Measurements from ENCODE around the gene DROSHA. TPM values are rescaled to one million over a fixed set of nuclear protein-coding genes. Genes with fewer than 3 reads are reported as not detected.
"Not testable (repeated sequence)": the region's sequence is repeated elsewhere in the genome, so short reads cannot be mapped to it uniquely, and the experiment has no call there.

Gene DROSHA
- 58.3 and 74.7 TPM in 2 replicates for total RNA-seq (2014; rRNA removed; shearing (Covaris generic); ENCODE audit: low replicate concordance)

DNA sequence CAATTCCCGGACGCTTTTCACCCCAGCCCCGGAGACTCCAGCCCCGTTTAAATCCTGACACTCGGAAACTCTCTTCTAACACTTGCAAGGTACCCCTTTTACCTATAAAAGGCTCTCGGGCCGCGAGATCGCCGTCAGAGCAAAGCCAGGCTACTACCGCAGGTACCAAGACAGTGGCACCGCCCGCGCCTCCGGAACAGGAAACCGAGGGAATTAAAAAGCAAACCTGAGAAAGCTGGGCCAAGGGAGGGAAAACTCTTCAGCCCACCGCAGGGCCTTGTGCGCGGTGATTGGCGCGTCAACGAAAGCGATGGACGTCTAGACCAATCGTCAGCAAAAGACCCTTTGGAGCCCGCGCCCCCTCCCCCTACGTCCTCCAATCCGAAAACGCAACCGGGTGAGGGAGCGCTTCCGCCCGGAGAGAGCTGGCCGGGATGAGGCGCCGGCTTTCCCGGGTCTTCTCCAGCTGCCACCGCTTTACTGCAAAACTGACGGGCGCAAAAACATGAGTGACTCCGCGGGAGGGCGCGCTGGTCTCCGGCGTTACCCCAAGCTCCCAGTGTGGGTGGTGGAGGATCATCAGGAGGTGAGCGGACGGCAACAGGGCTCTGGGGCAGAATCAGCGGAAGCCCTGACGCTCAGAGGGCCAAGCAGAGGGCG, at the start of gene DROSHA, which contains the start of gene C5orf22:
DROSHA (minus strand) TSS at position 206 of the 660 bp plus-strand sequence. CDS start 3,034 bp downstream, outside the sequence.
C5orf22 (plus strand) TSS at position 414 of the 660 bp plus-strand sequence; CDS start at position 506, 92 bp downstream.
- peak within 1 kb of the TSS; percentile 74 for H3K27ac ChIP-seq (ENCODE audit: low read length)
- peak; percentile 98 for DNase-seq
- H3K4me2 ChIP-seq (ENCODE audit: low read depth, low read length, poor library complexity, severe bottlenecking): peak within 1 kb of the TSS; percentile 86
- peaks cover 33% of the 10 kb centered on the region for H3K4me1 ChIP-seq (ENCODE audit: low read length)
- no peaks in the 10 kb centered on the region for H3K9me3 ChIP-seq (ENCODE audit: low read length)
- H3K79me2 ChIP-seq (ENCODE audit: low read length): peaks cover 81% of the 10 kb centered on the region
- H3K4me3 ChIP-seq (ENCODE audit: low read length): peak within 1 kb of the TSS; percentile 89
- no peaks in the 10 kb centered on the region for H3K9me2 ChIP-seq (replicated peaks; ENCODE audit: insufficient read depth, low read length)
- no peaks in the 10 kb centered on the region for H3K27me3 ChIP-seq (ENCODE audit: low read length)
- peak within 1 kb of the TSS; percentile 91 for H3K9ac ChIP-seq (ENCODE audit: low read length)
- no peaks in the 10 kb centered on the region for H4K20me1 ChIP-seq (ENCODE audit: insufficient read depth, low read depth, low read length)
- H2AFZ ChIP-seq (ENCODE audit: low read length): peak within 1 kb of the TSS; percentile 82
- peaks cover 29% of the 10 kb centered on the region; the same call in 1 of the 2 replicates for H3K36me3 ChIP-seq (ENCODE audit: insufficient read depth, low read length)

GRCh38 chr5:31579558-31579957, 47.7 kb upstream of the DROSHA start:
- no peak overlapping the region for H3K27ac ChIP-seq (ENCODE audit: low read length)
- H3K36me3 ChIP-seq (ENCODE audit: insufficient read depth, low read length): no peaks in the 10 kb centered on the region
- no peaks in the 10 kb centered on the region for H3K79me2 ChIP-seq (ENCODE audit: low read length)
- H3K27me3 ChIP-seq (ENCODE audit: low read length): no peaks in the 10 kb centered on the region
- no peak overlapping the region for H2AFZ ChIP-seq (ENCODE audit: low read length)
- no peaks in the 10 kb centered on the region for H3K9me2 ChIP-seq (replicated peaks; ENCODE audit: insufficient read depth, low read length)
- no peak overlapping the region for H3K9ac ChIP-seq (ENCODE audit: low read length)
- H4K20me1 ChIP-seq (ENCODE audit: insufficient read depth, low read depth, low read length): no peaks in the 10 kb centered on the region
- H3K4me3 ChIP-seq (ENCODE audit: low read length): no peak overlapping the region
- DNase-seq: no peak
- H3K4me2 ChIP-seq (ENCODE audit: low read depth, low read length, poor library complexity, severe bottlenecking): no peak overlapping the region
- H3K4me1 ChIP-seq (ENCODE audit: low read length): no peaks in the 10 kb centered on the region
- H3K9me3 ChIP-seq (ENCODE audit: low read length): no peaks in the 10 kb centered on the region

- no peak overlapping the region for H3K27ac ChIP-seq (ENCODE audit: low read length)
- H3K4me2 ChIP-seq (ENCODE audit: low read depth, low read length, poor library complexity, severe bottlenecking): no peak overlapping the region
- no peaks in the 10 kb centered on the region for H3K36me3 ChIP-seq (ENCODE audit: insufficient read depth, low read length)
- H3K9me2 ChIP-seq (replicated peaks; ENCODE audit: insufficient read depth, low read length): no peaks in the 10 kb centered on the region
- no peak overlapping the region for H3K9ac ChIP-seq (ENCODE audit: low read length)
- no peak overlapping the region for H2AFZ ChIP-seq (ENCODE audit: low read length)
- no peaks in the 10 kb centered on the region for H3K79me2 ChIP-seq (ENCODE audit: low read length)
- no peak for DNase-seq
- no peaks in the 10 kb centered on the region for H3K27me3 ChIP-seq (ENCODE audit: low read length)
- H3K4me1 ChIP-seq (ENCODE audit: low read length): no peaks in the 10 kb centered on the region
- no peaks in the 10 kb centered on the region for H3K9me3 ChIP-seq (ENCODE audit: low read length)
- H4K20me1 ChIP-seq (ENCODE audit: insufficient read depth, low read depth, low read length): no peaks in the 10 kb centered on the region
- H3K4me3 ChIP-seq (ENCODE audit: low read length): no peak overlapping the region
Measured at GRCh38 chr5:31577438-31577837, 45.5 kb upstream of the DROSHA start.

DNA sequence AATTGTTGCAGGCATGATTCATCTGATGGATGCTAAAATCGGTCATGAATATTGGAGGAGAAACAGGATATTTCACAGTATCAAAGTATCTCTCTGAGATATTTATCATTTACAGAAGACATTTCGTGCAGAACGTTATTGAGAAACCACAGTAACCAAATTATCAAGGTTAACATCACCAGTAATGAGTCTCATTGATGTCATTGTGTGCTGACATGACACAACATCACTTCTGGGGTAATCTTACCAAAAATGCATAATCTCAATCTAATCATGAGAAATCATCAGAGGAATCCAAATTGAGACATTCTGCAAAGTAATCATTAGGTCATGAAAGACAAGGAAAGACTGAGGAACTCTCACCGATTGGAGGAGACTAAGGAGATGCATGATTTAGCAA, 42.9 kb upstream of the DROSHA start:
- Histone ChIP-seq H3K4me3 (ENCODE audit: low read length) (no peak overlapping the region), H3K4me2 (ENCODE audit: low read depth, low read length, poor library complexity, severe bottlenecking) (no peak overlapping the region), H3K27ac (ENCODE audit: low read length) (no peak overlapping the region), H3K27me3 (ENCODE audit: low read length) (no peaks in the 10 kb centered on the region), H2AFZ (ENCODE audit: low read length) (no peak overlapping the region), H4K20me1 (ENCODE audit: insufficient read depth, low read depth, low read length) (no peaks in the 10 kb centered on the region), H3K79me2 (ENCODE audit: low read length) (no peaks in the 10 kb centered on the region), H3K9ac (ENCODE audit: low read length) (no peak overlapping the region), H3K4me1 (ENCODE audit: low read length) (no peaks in the 10 kb centered on the region), H3K36me3 (ENCODE audit: insufficient read depth, low read length) (no peaks in the 10 kb centered on the region), H3K9me2 (replicated peaks; ENCODE audit: insufficient read depth, low read length) (no peaks in the 10 kb centered on the region), H3K9me3 (ENCODE audit: low read length) (no peaks in the 10 kb centered on the region)
- DNase-seq: peak; percentile 15

DNA sequence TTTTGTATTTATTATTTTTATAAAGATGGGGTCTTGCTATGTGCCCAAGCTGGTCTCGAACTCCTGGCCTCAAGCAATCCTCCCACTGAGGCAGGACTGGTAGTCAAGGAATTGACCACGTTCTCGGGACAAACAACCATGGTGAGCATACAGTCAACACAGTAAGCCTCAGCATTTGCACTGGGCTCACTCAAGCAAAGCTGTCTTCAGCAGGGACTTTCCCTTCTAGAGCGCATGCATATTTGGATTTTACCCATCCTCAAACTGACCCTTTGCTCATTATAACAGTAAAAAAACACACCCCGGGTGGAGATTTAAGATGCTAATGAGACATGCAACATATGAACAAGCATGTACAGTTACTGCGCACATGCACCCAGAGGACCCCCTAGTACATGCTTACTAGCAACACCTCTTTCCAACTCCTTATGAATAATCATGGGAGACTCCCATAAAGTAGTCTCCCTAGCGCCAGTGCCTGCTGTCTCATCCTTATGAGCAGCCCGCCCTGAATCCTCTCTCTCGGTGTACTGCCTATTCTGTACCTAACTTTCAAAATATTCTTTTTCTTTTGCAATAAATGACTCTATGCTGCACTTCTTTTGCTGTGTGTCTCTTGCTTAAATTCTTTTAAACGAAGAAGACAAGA, 41.7 kb upstream of the DROSHA start:
- Histone ChIP-seq H3K4me3 (ENCODE audit: low read length) (no peak overlapping the region), H3K9ac (ENCODE audit: low read length) (no peak overlapping the region), H3K4me1 (ENCODE audit: low read length) (peaks cover 3% of the 10 kb centered on the region), H2AFZ (ENCODE audit: low read length) (no peak overlapping the region), H3K27ac (ENCODE audit: low read length) (no peak overlapping the region), H3K79me2 (ENCODE audit: low read length) (no peaks in the 10 kb centered on the region), H4K20me1 (ENCODE audit: insufficient read depth, low read depth, low read length) (no peaks in the 10 kb centered on the region), H3K9me2 (replicated peaks; ENCODE audit: insufficient read depth, low read length) (no peaks in the 10 kb centered on the region), H3K4me2 (ENCODE audit: low read depth, low read length, poor library complexity, severe bottlenecking) (no peak overlapping the region), H3K36me3 (ENCODE audit: insufficient read depth, low read length) (no peaks in the 10 kb centered on the region), H3K9me3 (ENCODE audit: low read length) (no peaks in the 10 kb centered on the region), H3K27me3 (ENCODE audit: low read length) (no peaks in the 10 kb centered on the region)
- peak; percentile 30 for DNase-seq

DNA sequence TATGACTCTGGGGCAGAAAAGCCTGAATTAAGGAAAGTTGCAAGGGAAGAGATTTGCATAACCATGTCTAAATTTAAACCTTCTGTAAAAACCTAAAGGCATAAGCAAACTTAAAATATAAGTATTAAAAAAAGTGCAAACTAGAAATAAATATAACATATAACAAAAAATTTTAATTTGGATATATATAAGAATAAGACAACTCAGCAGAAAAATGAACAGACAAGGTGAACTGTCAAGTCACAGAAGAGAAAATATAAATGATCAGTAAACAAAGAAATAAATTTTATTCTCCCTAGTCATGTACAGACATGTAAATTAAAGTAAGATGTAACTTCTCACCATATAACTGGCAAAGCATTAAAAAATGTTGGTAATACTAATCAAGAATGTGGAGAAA, 37.2 kb upstream of the DROSHA start:
- peak; percentile 12 for DNase-seq
- Histone ChIP-seq H3K27me3 (ENCODE audit: low read length) (no peaks in the 10 kb centered on the region), H4K20me1 (ENCODE audit: insufficient read depth, low read depth, low read length) (no peaks in the 10 kb centered on the region), H3K79me2 (ENCODE audit: low read length) (no peaks in the 10 kb centered on the region), H3K4me3 (ENCODE audit: low read length) (no peak overlapping the region), H3K4me1 (ENCODE audit: low read length) (peaks cover 7% of the 10 kb centered on the region), H2AFZ (ENCODE audit: low read length) (no peak overlapping the region), H3K36me3 (ENCODE audit: insufficient read depth, low read length) (no peaks in the 10 kb centered on the region), H3K9ac (ENCODE audit: low read length) (no peak overlapping the region), H3K9me3 (ENCODE audit: low read length) (no peaks in the 10 kb centered on the region), H3K27ac (ENCODE audit: low read length) (no peak overlapping the region), H3K4me2 (ENCODE audit: low read depth, low read length, poor library complexity, severe bottlenecking) (no peak overlapping the region), H3K9me2 (replicated peaks; ENCODE audit: insufficient read depth, low read length) (no peaks in the 10 kb centered on the region)

DNA sequence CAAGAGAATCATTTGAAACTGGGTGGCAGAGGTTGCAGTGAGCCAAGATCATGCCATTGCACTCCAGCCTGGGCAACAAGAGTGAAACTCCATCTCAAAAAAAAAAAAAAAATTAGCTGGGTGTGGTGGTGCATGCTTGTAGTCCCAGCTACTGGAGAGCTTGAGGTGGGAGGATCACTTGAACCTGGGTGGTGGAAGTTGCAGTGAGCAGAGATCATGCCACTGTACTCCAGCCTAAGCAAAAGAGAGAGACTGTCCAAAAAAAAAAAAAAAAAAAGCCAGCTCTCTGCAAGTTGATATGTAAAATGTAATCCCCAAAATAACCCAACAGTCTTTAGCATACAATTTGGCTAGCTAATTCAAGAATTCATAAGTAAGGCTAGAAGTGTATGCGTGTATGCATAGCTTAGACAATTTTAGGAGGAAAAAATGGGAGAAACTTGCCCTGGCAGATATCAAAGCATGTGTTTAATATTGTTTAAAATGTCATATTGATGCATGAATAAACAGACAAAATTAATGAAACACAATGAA, 36.5 kb upstream of the DROSHA start:
- Histone ChIP-seq H3K4me3 (ENCODE audit: low read length) (no peak overlapping the region), H3K27ac (ENCODE audit: low read length) (no peak overlapping the region), H3K4me1 (ENCODE audit: low read length) (peaks cover 7% of the 10 kb centered on the region), H3K79me2 (ENCODE audit: low read length) (no peaks in the 10 kb centered on the region), H3K36me3 (ENCODE audit: insufficient read depth, low read length) (no peaks in the 10 kb centered on the region), H3K9me2 (replicated peaks; ENCODE audit: insufficient read depth, low read length) (no peaks in the 10 kb centered on the region), H3K4me2 (ENCODE audit: low read depth, low read length, poor library complexity, severe bottlenecking) (no peak overlapping the region), H3K27me3 (ENCODE audit: low read length) (no peaks in the 10 kb centered on the region), H3K9ac (ENCODE audit: low read length) (no peak overlapping the region), H4K20me1 (ENCODE audit: insufficient read depth, low read depth, low read length) (no peaks in the 10 kb centered on the region), H3K9me3 (ENCODE audit: low read length) (no peaks in the 10 kb centered on the region), H2AFZ (ENCODE audit: low read length) (no peak overlapping the region)
- peak; percentile 52 for DNase-seq

DNA sequence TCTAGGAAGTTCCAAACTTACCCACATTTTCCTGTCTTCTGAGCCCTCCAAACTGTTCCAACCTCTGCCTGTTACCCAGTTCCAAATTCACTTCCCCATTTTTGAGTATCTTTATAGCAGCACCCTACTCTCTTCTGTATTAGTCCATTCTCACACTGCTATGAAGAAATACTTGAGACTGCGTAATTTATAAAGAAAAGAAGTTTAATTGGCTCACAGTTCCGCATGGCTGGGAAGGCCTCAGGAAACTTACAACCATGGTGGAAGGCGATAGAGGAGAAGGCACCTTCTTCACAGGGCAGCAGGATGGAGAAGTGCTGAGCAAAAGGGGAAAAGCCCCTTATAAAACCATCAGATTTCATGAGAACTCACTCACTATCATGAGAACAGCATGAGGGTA, 34.5 kb upstream of the DROSHA start:
- H3K4me1 ChIP-seq (ENCODE audit: low read length): not testable (repeated sequence)

More for the DNA sequence above, 34.5 kb upstream of the DROSHA start:
- H3K9me3 ChIP-seq (ENCODE audit: low read length); H3K9me2 ChIP-seq (replicated peaks; ENCODE audit: insufficient read depth, low read length); H3K9ac ChIP-seq (ENCODE audit: low read length); H3K36me3 ChIP-seq (ENCODE audit: insufficient read depth, low read length); H2AFZ ChIP-seq (ENCODE audit: low read length); H3K4me2 ChIP-seq (ENCODE audit: low read depth, low read length, poor library complexity, severe bottlenecking); H3K27ac ChIP-seq (ENCODE audit: low read length); H3K4me3 ChIP-seq (ENCODE audit: low read length); H3K27me3 ChIP-seq (ENCODE audit: low read length); H3K79me2 ChIP-seq (ENCODE audit: low read length); H4K20me1 ChIP-seq (ENCODE audit: insufficient read depth, low read depth, low read length): not testable (repeated sequence)
- peak; percentile 10 for DNase-seq

Measured in Karpas-422 (cell line).